Measurements from ENCODE around the gene RNF175.
A peak's percentile ranks its signal among the peaks of the same experiment; 100 is the strongest.

The RNF175 gene

DNA sequence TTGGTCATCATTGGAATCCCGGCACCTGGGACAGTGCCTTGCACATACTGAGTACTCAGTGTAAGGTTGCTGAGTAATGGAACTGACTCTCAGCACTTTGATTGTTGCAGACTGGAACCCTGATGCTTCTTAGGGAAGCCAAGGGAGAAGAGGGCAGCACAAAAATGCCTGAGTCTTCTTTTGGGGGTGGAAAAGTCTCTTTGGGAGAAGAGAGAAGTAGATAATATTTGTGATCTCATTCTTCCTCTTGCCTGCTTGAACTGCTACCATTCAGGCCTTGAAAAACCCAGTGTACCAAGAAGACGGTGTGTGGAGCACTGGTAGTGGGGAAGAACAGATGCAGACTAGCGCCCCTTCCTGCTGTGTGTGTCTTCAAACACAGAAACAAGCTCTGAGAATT is 16.8 kb upstream of the RNF175 start:
- TF ChIP-seq, protein P1, sequence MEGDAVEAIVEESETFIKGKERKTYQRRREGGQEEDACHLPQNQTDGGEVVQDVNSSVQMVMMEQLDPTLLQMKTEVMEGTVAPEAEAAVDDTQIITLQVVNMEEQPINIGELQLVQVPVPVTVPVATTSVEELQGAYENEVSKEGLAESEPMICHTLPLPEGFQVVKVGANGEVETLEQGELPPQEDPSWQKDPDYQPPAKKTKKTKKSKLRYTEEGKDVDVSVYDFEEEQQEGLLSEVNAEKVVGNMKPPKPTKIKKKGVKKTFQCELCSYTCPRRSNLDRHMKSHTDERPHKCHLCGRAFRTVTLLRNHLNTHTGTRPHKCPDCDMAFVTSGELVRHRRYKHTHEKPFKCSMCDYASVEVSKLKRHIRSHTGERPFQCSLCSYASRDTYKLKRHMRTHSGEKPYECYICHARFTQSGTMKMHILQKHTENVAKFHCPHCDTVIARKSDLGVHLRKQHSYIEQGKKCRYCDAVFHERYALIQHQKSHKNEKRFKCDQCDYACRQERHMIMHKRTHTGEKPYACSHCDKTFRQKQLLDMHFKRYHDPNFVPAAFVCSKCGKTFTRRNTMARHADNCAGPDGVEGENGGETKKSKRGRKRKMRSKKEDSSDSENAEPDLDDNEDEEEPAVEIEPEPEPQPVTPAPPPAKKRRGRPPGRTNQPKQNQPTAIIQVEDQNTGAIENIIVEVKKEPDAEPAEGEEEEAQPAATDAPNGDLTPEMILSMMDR (IDR thresholded peaks at IDR 0.05; ENCODE audit: poor library complexity, severe bottlenecking) = no peak

DNA sequence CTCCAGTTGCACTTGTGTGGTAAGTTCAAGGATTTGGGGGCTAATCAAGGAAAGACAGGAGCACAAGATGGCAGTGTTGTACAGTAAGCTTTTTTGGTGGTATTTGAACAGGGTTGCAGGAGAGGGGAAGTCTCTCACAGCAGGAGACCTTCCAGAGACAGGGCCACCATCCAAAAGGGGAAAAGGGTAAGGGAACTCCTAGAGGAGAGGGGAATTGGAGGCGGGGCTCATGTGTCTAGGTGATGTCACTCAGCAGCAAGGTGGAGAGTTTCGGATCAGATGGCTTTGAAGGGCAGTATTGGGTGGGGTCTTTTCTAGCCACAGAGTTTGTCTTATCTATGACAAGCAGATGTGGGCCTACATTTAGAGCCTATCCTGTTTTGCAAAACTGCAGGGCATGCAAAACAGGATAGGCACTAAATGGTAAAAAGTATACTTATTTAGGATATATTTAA is 13.4 kb upstream of the RNF175 start:
- H3K4me1 ChIP-seq (ENCODE audit: insufficient read depth, poor library complexity, severe bottlenecking) = no peaks in the 10 kb centered on the region
- no peaks in the 10 kb centered on the region for H3K27me3 ChIP-seq (ENCODE audit: insufficient read depth, poor library complexity, severe bottlenecking)
- no peaks in the 10 kb centered on the region for H3K36me3 ChIP-seq (ENCODE audit: low read depth)
- ATAC-seq (ENCODE audit: low read depth) (no peak), DNase-seq (ENCODE audit: low spot score) (no peak)
- no peak overlapping the region for H3K4me3 ChIP-seq (ENCODE audit: severe bottlenecking)
- no peaks in the 10 kb centered on the region for H3K9me3 ChIP-seq (ENCODE audit: severe bottlenecking)
- no peak overlapping the region for H3K27ac ChIP-seq (ENCODE audit: poor library complexity, severe bottlenecking)
- TF ChIP-seq, protein P1 (IDR thresholded peaks at IDR 0.05; ENCODE audit: poor library complexity, severe bottlenecking) = peak; percentile 19

More for the DNA sequence above, 16.8 kb upstream of the RNF175 start:
- H3K27ac ChIP-seq (ENCODE audit: poor library complexity, severe bottlenecking) = no peak overlapping the region
- DNase-seq (ENCODE audit: low spot score) (no peak), ATAC-seq (ENCODE audit: low read depth) (no peak)
- no peak overlapping the region for H3K4me3 ChIP-seq (ENCODE audit: severe bottlenecking)
- peaks cover under 1% of the 10 kb centered on the region for H3K4me1 ChIP-seq (ENCODE audit: insufficient read depth, poor library complexity, severe bottlenecking)
- no peaks in the 10 kb centered on the region for H3K9me3 ChIP-seq (ENCODE audit: severe bottlenecking)
- no peaks in the 10 kb centered on the region for H3K36me3 ChIP-seq (ENCODE audit: low read depth)
- no peaks in the 10 kb centered on the region for H3K27me3 ChIP-seq (ENCODE audit: insufficient read depth, poor library complexity, severe bottlenecking)

DNA sequence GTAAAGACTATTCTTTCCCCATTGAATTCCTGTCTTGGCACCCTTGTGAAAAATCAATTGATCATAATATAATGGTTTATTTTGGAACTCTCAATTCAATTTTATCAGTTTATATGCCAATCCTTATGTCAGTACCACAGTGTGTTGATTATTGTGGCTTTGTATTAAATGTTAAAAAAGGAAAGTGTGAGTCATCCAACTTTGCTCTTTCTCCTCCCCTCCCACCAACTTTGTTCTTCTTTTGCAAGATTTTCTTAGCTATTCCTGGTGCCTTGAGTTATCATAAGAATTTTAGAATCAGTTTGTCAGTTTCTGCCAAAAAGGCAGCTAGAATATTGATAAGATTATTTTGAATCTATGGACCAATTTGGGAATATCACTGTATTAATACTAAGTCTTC is 11.2 kb upstream of the RNF175 start:
- Histone ChIP-seq H3K4me1 (ENCODE audit: insufficient read depth, poor library complexity, severe bottlenecking) (no peaks in the 10 kb centered on the region), H3K9me3 (ENCODE audit: severe bottlenecking) (no peaks in the 10 kb centered on the region), H3K27ac (ENCODE audit: poor library complexity, severe bottlenecking) (no peak overlapping the region), H3K36me3 (ENCODE audit: low read depth) (no peaks in the 10 kb centered on the region), H3K4me3 (ENCODE audit: severe bottlenecking) (no peak overlapping the region), H3K27me3 (ENCODE audit: insufficient read depth, poor library complexity, severe bottlenecking) (no peaks in the 10 kb centered on the region)
- ATAC-seq (ENCODE audit: low read depth) (no peak), DNase-seq (ENCODE audit: low spot score) (no peak)
- TF ChIP-seq, protein P1 (IDR thresholded peaks at IDR 0.05; ENCODE audit: poor library complexity, severe bottlenecking) = no peak

DNA sequence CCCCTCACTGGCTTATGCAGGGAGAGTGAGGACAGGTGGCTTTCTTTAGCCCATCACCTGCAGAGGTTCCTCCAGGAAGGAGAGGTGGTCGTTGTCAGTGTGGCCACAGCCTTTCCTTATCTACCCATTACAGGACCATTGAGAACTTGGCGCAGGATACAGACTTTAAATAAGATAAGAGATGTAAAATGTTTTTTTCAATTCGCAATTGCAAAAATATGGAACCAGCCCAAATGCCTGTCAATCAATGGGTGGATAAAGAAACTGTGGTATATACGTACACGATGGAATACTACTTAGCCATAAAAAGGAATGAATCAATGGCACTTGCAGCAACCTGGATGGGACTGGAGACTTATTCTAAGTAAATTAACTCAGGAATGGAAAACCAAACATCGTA is 6.9 kb upstream of the RNF175 start:
- Histone ChIP-seq H3K27ac (ENCODE audit: poor library complexity, severe bottlenecking) (no peak overlapping the region), H3K36me3 (ENCODE audit: low read depth) (no peaks in the 10 kb centered on the region), H3K9me3 (ENCODE audit: severe bottlenecking) (no peaks in the 10 kb centered on the region), H3K4me1 (ENCODE audit: insufficient read depth, poor library complexity, severe bottlenecking) (no peaks in the 10 kb centered on the region), H3K27me3 (ENCODE audit: insufficient read depth, poor library complexity, severe bottlenecking) (no peaks in the 10 kb centered on the region), H3K4me3 (ENCODE audit: severe bottlenecking) (no peak overlapping the region)
- no peak for ATAC-seq (ENCODE audit: low read depth)
- TF ChIP-seq, protein P1 (IDR thresholded peaks at IDR 0.05; ENCODE audit: poor library complexity, severe bottlenecking) = no peak
- no peak for DNase-seq (ENCODE audit: low spot score)

DNA sequence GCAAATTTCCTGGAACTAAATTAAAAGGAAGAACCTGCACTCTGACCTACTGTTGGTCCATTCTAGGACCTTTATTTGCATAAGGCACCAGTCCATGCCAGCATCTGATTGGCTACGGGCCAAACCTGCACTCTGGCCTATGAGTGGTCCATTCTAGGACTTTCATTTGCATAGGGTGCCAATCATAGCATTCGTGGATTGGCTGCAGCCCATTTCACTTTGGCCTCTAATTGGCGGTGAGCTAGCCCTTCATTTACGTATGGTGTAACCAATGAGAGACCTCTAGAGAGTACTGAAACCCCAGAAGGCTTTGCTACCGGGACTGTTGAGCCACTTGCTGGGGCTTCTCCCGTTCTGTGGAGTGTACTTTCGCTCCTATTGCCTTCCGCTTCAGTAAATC is 6.1 kb upstream of the RNF175 start:
- Histone ChIP-seq H3K4me3 (ENCODE audit: severe bottlenecking) (no peak overlapping the region), H3K27ac (ENCODE audit: poor library complexity, severe bottlenecking) (no peak overlapping the region), H3K4me1 (ENCODE audit: insufficient read depth, poor library complexity, severe bottlenecking) (no peaks in the 10 kb centered on the region), H3K9me3 (ENCODE audit: severe bottlenecking) (no peaks in the 10 kb centered on the region), H3K36me3 (ENCODE audit: low read depth) (no peaks in the 10 kb centered on the region), H3K27me3 (ENCODE audit: insufficient read depth, poor library complexity, severe bottlenecking) (no peaks in the 10 kb centered on the region)
- ATAC-seq (ENCODE audit: low read depth) = no peak
- TF ChIP-seq, protein P1 (IDR thresholded peaks at IDR 0.05; ENCODE audit: poor library complexity, severe bottlenecking) = no peak
- no peak for DNase-seq (ENCODE audit: low spot score)

Data from RWPE2 (cell line).